ENCODE data around the gene PTPRE. TPM values are rescaled to one million over a fixed set of nuclear protein-coding genes. Genes with fewer than 3 reads are reported as not detected.

The PTPRE gene
- total RNA-seq, 1 experiment from 2014 or later = 0.70 TPM

- H3K4me1 Mint-ChIP-seq = peaks cover 24 to 29% of the 10 kb centered on the region in 2 experiments
- TF ChIP-seq CTCF (conservative IDR thresholded peaks at IDR 0.05) = no peak
- no peaks in the 10 kb centered on the region; the same call in 1 of the 2 replicates for H3K27me3 Mint-ChIP-seq (ENCODE audit: low read depth)
- Histone ChIP-seq H4K20me1 (ENCODE audit: control insufficient read depth, insufficient read depth, insufficient read length) (no peaks in the 10 kb centered on the region), H3K79me1 (ENCODE audit: insufficient read depth, low read depth, low read length, poor library complexity, severe bottlenecking) (peaks cover 3% of the 10 kb centered on the region), H4K8ac (replicated peaks; ENCODE audit: insufficient read length, low read depth, low read length) (no peak overlapping the region), H3K27me3 (ENCODE audit: insufficient read depth, low read length) (no peaks in the 10 kb centered on the region), H2BK15ac (ENCODE audit: low read depth, low read length) (no peak overlapping the region), H3K27ac (ENCODE audit: insufficient read length, low read depth, low read length) (no peak overlapping the region), H3K14ac (ENCODE audit: insufficient read depth, low read length) (no peak overlapping the region), H3K79me2 (ENCODE audit: insufficient read depth, low read length) (peaks cover 17% of the 10 kb centered on the region; the same call in 1 of the 2 replicates), H3K9me3 (ENCODE audit: control insufficient read depth, low read depth, low read length) (no peaks in the 10 kb centered on the region), H3K23me2 (ENCODE audit: insufficient read length, low read depth, low read length, poor library complexity, severe bottlenecking) (peaks cover 7% of the 10 kb centered on the region), H2AFZ (ENCODE audit: low read length) (no peak overlapping the region), H2AK5ac (ENCODE audit: insufficient read length, low read length) (no peak overlapping the region), H2BK12ac (ENCODE audit: insufficient read length, low read depth, low read length) (no peak overlapping the region), H3K18ac (ENCODE audit: insufficient read length, low read depth, low read length) (no peak overlapping the region), H4K91ac (ENCODE audit: insufficient read length, low read depth, low read length) (no peak overlapping the region), H3K9ac (ENCODE audit: extremely low read depth, insufficient read length, low read length) (no peak overlapping the region), H4K5ac (ENCODE audit: insufficient read length, low read depth, low read length) (no peak overlapping the region), H3T11ph (ENCODE audit: low read length) (no peak overlapping the region), H3K4me2 (ENCODE audit: insufficient read depth, insufficient read length, low read length) (no peak overlapping the region), H2BK5ac (ENCODE audit: insufficient read length, low read length) (no peak overlapping the region), H2BK20ac (ENCODE audit: low read depth, low read length, poor library complexity, severe bottlenecking) (no peak overlapping the region), H3K23ac (ENCODE audit: insufficient read length, low read depth, low read length) (no peak overlapping the region), H3K4ac (ENCODE audit: low read depth, low read length) (no peak overlapping the region), H2BK120ac (ENCODE audit: low read depth, low read length, poor library complexity, severe bottlenecking) (no peak overlapping the region), H3K4me1 (ENCODE audit: insufficient read depth, low read length) (peaks cover 3% of the 10 kb centered on the region; the same call in 1 of the 2 replicates), H3K56ac (ENCODE audit: insufficient read length, low read depth, low read length) (no peak overlapping the region)
- peaks cover 30 to 49% (median 46%) of the 10 kb centered on the region in 3 experiments for H3K36me3 Mint-ChIP-seq (ENCODE audit: insufficient read depth in 1 of 3, low read depth in 3 of 3)
- no peak overlapping the region for H3K4me3 Mint-ChIP-seq
- DNase-seq = no peak
- H3K9me3 Mint-ChIP-seq = peaks cover 0 to 2% of the 10 kb centered on the region in 2 experiments; a peak in 1 of 5 replicates
- no CpG with 5 or more reads among the region's 2 CpGs for WGBS (ENCODE audit: extremely low coverage, insufficient read length, low lambda C conversion rate)
- H3K27ac Mint-ChIP-seq = no peak overlapping the region
Measured at GRCh38 chr10:128122931-128123330, 216.0 kb downstream of the PTPRE start.

Measured in H9 (cell line).